Esophagus muscularis mucosa (tissue), 4 donors: ENCODE data around the gene UBE2QL1. TPM values are rescaled to one million over a fixed set of nuclear protein-coding genes. Genes with fewer than 3 reads are reported as not detected.

ENCODE experiments used
- DNase-seq: peaks from one replicate; pipeline ENCODE4 v3.0.0-alpha.2; 2017; ENCODE audit errors: extremely low spot score
- H3K27ac ChIP-seq, 4 donors: fragments of 200-600 bp; sonication (generic); replicated peaks in 1 of 4; 1 replicate in 3 of 4; 2 replicates in 1 of 4; pipeline ENCODE4 v1.5.1; 2016 to 2019; ENCODE audit warnings: mild to moderate bottlenecking in 1 of 4
- H3K27me3 ChIP-seq, 4 donors: fragments of 200-600 bp; sonication (generic); one replicate each; pipeline versions ENCODE4 v1.5.1 to v1.6.0; 2016 to 2019
- H3K36me3 ChIP-seq, 4 donors: fragments of 200-600 bp; sonication (generic); one replicate each; pipeline ENCODE4 v1.5.1; 2016 to 2019
- H3K4me1 ChIP-seq, 4 donors: fragments of 200-600 bp; sonication (generic); one replicate each; pipeline ENCODE4 v1.5.1; 2016 to 2019
- H3K4me3 ChIP-seq, 4 donors: fragments of 200-600 bp; sonication (generic); 1 replicate in 2 of 4; 2 replicates in 2 of 4; pipeline ENCODE4 v1.5.1; 2016 to 2019; ENCODE audit warnings: mild to moderate bottlenecking in 4 of 4, moderate library complexity in 1 of 4
- H3K9me3 ChIP-seq, 4 donors: fragments of 200-600 bp; sonication (generic); 1 replicate in 3 of 4; 2 replicates in 1 of 4; pipeline ENCODE4 v1.5.1; 2016 to 2019
- EP300 ChIP-seq: sonication (generic); formaldehyde crosslinking; IDR thresholded peaks from one replicate; pipeline ENCODE4 v1.6.1; 2017; ENCODE audit warnings: antibody characterized with exemption
- POLR2A ChIP-seq: fragments of 450-650 bp; IDR thresholded peaks from one replicate; pipeline ENCODE4 v1.6.1; 2017; ENCODE audit warnings: antibody characterized with exemption, moderate library complexity, mild to moderate bottlenecking, low read depth
- POLR2AphosphoS5 ChIP-seq, 2 donors: sonication (generic); formaldehyde crosslinking; IDR thresholded peaks; one replicate each; pipeline ENCODE4 v1.6.1; 2017; ENCODE audit warnings: antibody characterized with exemption in 2 of 2
- WGBS: methylation state at CpG from one replicate; pipeline ENCODE4 v1.1.5; 2018; 5-methylcytosine and 5-hydroxymethylcytosine counted together
- intact Hi-C: fragments of 100-400 bp; cut with DNase I; formaldehyde crosslinking; loops from one replicate; pipeline ENCODE4 v1.15.1; 2023
- total RNA-seq, 4 donors: library from RNA; depleted of rRNA; stranded (reverse); fragments of >200 nt; gene quantifications; one replicate each; pipeline versions ENCODE4 v1.1.0 to v1.2.1, GENCODE V29; 2016
- TF ChIP-seq, protein P1 (sequence below), 3 experiments: fragments of 200-600 bp in 2 of 3; fragments of 450-650 bp in 1 of 3; sonication (generic) in 2 of 3; IDR thresholded peaks; one replicate each; pipeline ENCODE4 v1.5.1; 2017 to 2019; ENCODE audit warnings: antibody characterized with exemption in 3 of 3, mild to moderate bottlenecking in 2 of 3, moderate library complexity in 1 of 3

UBE2QL1 gene
- total RNA-seq, 4 donors from 2014 or later = under 0.01 to 1.6 (median 0.82) TPM

DNA sequence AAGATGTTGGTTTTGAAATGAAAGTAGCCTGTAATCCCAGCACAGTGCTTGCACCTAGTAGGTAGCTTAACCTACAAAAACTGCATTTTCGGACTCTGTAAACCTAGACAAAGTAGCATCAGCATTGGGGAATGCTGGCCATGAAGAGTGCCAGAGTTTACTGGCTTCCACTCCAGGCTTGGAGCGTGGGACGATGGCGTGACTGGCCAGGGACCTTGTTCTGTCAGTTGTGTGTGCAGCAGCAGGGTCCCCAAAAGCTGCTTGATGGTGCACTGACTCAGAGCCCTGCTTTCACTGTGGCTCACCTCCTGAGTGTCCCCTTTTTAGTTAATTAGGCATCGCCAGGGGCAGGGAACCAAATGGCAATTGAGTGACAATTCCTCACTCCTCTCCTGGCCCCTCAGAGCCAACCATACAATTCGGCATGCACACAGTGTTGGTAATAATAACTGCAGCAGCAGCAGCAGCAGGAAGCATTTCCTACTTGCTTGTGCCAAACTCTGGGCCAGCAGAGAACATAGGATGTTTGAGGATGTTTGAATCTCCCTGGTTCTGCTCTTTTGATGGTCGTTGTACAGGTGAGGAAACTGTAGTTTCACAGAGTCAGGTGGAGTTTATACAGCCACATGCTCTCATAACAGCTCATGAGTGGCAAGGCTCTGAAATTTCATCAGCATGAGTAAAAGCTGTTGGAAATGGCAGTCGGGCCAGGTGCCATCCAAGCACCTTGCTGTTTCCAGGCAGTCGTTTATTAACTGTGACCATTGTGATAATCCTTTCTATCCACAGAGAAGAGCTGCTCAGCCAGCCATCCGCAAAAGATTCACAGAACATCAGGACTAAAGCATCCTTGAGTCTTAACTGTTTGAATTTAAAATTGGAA is 4.2 kb downstream of the UBE2QL1 start:
- no peak for DNase-seq
- no peak overlapping the region for H3K27ac ChIP-seq
- no peaks in the 10 kb centered on the region for H3K36me3 ChIP-seq
- H3K27me3 ChIP-seq = peaks cover 0 to 92% (median 16%) of the 10 kb centered on the region in 4 donors
- no peak overlapping the region for H3K4me3 ChIP-seq
- no peaks in the 10 kb centered on the region for H3K9me3 ChIP-seq
- 83% methylated on average over 10 of the region's 10 CpGs for WGBS
- TF ChIP-seq, protein P1, sequence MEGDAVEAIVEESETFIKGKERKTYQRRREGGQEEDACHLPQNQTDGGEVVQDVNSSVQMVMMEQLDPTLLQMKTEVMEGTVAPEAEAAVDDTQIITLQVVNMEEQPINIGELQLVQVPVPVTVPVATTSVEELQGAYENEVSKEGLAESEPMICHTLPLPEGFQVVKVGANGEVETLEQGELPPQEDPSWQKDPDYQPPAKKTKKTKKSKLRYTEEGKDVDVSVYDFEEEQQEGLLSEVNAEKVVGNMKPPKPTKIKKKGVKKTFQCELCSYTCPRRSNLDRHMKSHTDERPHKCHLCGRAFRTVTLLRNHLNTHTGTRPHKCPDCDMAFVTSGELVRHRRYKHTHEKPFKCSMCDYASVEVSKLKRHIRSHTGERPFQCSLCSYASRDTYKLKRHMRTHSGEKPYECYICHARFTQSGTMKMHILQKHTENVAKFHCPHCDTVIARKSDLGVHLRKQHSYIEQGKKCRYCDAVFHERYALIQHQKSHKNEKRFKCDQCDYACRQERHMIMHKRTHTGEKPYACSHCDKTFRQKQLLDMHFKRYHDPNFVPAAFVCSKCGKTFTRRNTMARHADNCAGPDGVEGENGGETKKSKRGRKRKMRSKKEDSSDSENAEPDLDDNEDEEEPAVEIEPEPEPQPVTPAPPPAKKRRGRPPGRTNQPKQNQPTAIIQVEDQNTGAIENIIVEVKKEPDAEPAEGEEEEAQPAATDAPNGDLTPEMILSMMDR (IDR thresholded peaks at IDR 0.05) = no peak
- TF ChIP-seq EP300 (no peak), POLR2AphosphoS5 (IDR thresholded peaks at IDR 0.05) (no peak), POLR2A (no peak)
- intact Hi-C loops = no loop called here
- H3K4me1 ChIP-seq = peaks cover 0 to 15% (median 12%) of the 10 kb centered on the region in 4 donors

DNA sequence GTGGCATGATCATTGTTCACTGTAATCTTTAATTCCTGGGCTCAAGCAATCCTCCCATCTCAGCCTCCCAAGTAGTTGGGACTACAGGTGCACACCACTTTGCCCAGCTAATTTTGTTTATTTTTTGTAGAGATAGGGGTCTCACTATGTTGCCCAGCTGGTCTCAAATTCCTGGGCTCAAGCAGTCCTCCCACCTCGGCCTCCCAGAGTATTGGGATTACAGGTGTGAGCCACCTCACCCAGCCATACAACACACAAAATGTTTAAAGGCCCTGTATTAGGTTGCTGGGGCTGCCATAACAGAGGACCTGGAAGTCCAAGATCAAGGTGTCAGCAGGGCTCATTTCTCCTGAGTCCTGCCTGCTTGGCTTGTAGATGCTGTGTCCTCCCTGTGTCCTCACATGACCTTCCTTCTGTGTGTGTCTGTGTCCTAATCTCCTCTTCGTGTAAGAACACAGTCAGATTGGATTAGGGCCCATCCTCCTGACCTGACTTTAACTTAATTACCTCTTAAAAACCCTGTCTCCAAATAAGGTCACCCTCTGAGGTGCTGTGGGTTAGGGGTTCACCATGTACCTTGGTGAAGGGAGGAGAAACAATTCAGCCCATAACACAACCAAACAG is 5.4 kb downstream of the UBE2QL1 start:
- H3K4me3 ChIP-seq = no peak overlapping the region
- DNase-seq = no peak
- 55% methylated on average over 2 of the region's 2 CpGs for WGBS
- no peaks in the 10 kb centered on the region for H3K9me3 ChIP-seq
- intact Hi-C loops = no loop called here
- no peaks in the 10 kb centered on the region for H3K36me3 ChIP-seq
- TF ChIP-seq, protein P1 (IDR thresholded peaks at IDR 0.05) = no peak
- TF ChIP-seq EP300 = no peak
- no peak for TF ChIP-seq POLR2AphosphoS5 (IDR thresholded peaks at IDR 0.05)
- no peak for TF ChIP-seq POLR2A
- no peak overlapping the region for H3K27ac ChIP-seq
- H3K4me1 ChIP-seq = peaks cover 0 to 10% (median 8%) of the 10 kb centered on the region in 4 donors
- H3K27me3 ChIP-seq = peaks cover 0 to 88% (median 14%) of the 10 kb centered on the region in 4 donors

GRCh38 chr5:6454628-6455053 is 6.0 kb downstream of the UBE2QL1 start:
- TF ChIP-seq, protein P1 (IDR thresholded peaks at IDR 0.05) = no peak
- no peak for TF ChIP-seq POLR2AphosphoS5 (IDR thresholded peaks at IDR 0.05)
- TF ChIP-seq EP300 = no peak
- TF ChIP-seq POLR2A = no peak
- Histone ChIP-seq H3K4me1 (peaks cover 0 to 5% (median 2%) of the 10 kb centered on the region in 4 donors), H3K27me3 (peaks cover 0 to 82% (median 10%) of the 10 kb centered on the region in 4 donors), H3K36me3 (no peaks in the 10 kb centered on the region), H3K9me3 (no peaks in the 10 kb centered on the region), H3K27ac (no peak overlapping the region), H3K4me3 (no peak overlapping the region)
- DNase-seq = no peak
- intact Hi-C loops = no loop called here
- 86% methylated on average over 12 of the region's 12 CpGs for WGBS

- no peak for DNase-seq
- H3K27ac ChIP-seq = no peak overlapping the region
These were observed 7.0 kb downstream of the UBE2QL1 start for GRCh38 chr5:6455571-6456200.

More at GRCh38 chr5:6455571-6456200, 7.0 kb downstream of the UBE2QL1 start:
- peaks cover 0 to 71% (median under 1%) of the 10 kb centered on the region in 4 donors for H3K27me3 ChIP-seq
- H3K4me1 ChIP-seq = no peaks in the 10 kb centered on the region
- WGBS = 83% methylated on average over 12 of the region's 13 CpGs
- H3K9me3 ChIP-seq = no peaks in the 10 kb centered on the region
- no peaks in the 10 kb centered on the region for H3K36me3 ChIP-seq
- intact Hi-C loops = no loop called here
- TF ChIP-seq POLR2AphosphoS5 (IDR thresholded peaks at IDR 0.05) (no peak), EP300 (no peak), POLR2A (no peak)
- TF ChIP-seq, protein P1 (IDR thresholded peaks at IDR 0.05) = no peak
- H3K4me3 ChIP-seq = no peak overlapping the region
